H7 (cell line): Measurements from ENCODE around the gene ONECUT1. TPM values are rescaled to one million over a fixed set of nuclear protein-coding genes. Genes with fewer than 3 reads are reported as not detected.
"Not testable (repeated sequence)": the region's sequence is repeated elsewhere in the genome, so short reads cannot be mapped to it uniquely, and the experiment has no call there.

Experiments
- DNase-seq: peaks from one replicate; pipeline ENCODE4 v3.0.0; 2012
- H3K27me3 ChIP-seq: 2 replicates; pipeline ENCODE4 v1.6.0; 2011; ENCODE audit warnings: mild to moderate bottlenecking, low read length; ENCODE audit not compliant: control insufficient read depth, insufficient read depth
- H3K36me3 ChIP-seq: replicated peaks from 2 replicates; pipeline ENCODE4 v1.5.1; 2011; ENCODE audit warnings: low read length; ENCODE audit not compliant: control insufficient read depth, insufficient read depth
- H3K4me3 ChIP-seq: 2 replicates; pipeline ENCODE4 v1.5.1; 2011; ENCODE audit warnings: low read depth, mild to moderate bottlenecking, control low read depth, low read length, moderate library complexity; ENCODE audit not compliant: insufficient read depth
- total RNA-seq: library from RNA; depleted of rRNA; stranded (reverse); fragments of >200 nt; shearing (Covaris generic); gene quantifications from 2 replicates; pipeline ENCODE4 v1.2.3, GENCODE V29; 2014; rRNA removed

Gene ONECUT1
- total RNA-seq, result 8.0 and 25.0 TPM in 2 replicates

GRCh38 chr15:52790169-52790708, at the start of gene ONECUT1:
Gene ONECUT1 (minus strand): TSS chr15:52790336. CDS start chr15:52789884, 452 bp downstream.
- H3K36me3 ChIP-seq, result no peaks in the 10 kb centered on the region
- H3K4me3 ChIP-seq, result peak within 1 kb of the TSS; percentile 54
- peak; percentile 96 for DNase-seq
- H3K27me3 ChIP-seq, result peaks cover 95% of the 10 kb centered on the region

- Histone ChIP-seq H3K4me3 (no peak overlapping the region), H3K36me3 (no peaks in the 10 kb centered on the region), H3K27me3 (no peaks in the 10 kb centered on the region)
- no peak for DNase-seq
These were observed 44.2 kb upstream of the ONECUT1 start for GRCh38 chr15:52834379-52834778.

- not testable (repeated sequence) for DNase-seq, H3K36me3 ChIP-seq, H3K4me3 ChIP-seq, H3K27me3 ChIP-seq
These were observed 34.2 kb upstream of the ONECUT1 start for GRCh38 chr15:52824169-52824942.

- Histone ChIP-seq H3K27me3 (no peaks in the 10 kb centered on the region), H3K36me3 (no peaks in the 10 kb centered on the region), H3K4me3 (no peak overlapping the region)
- DNase-seq, result peak; percentile 25
These were observed 32.3 kb upstream of the ONECUT1 start for GRCh38 chr15:52822475-52822874.

GRCh38 chr15:52819253-52819652, 29.1 kb upstream of the ONECUT1 start:
- Histone ChIP-seq H3K27me3 (no peaks in the 10 kb centered on the region), H3K36me3 (no peaks in the 10 kb centered on the region), H3K4me3 (no peak overlapping the region)
- DNase-seq, result no peak

GRCh38 chr15:52815899-52816298, 25.8 kb upstream of the ONECUT1 start:
- not testable (repeated sequence) for H3K36me3 ChIP-seq, DNase-seq, H3K27me3 ChIP-seq, H3K4me3 ChIP-seq

GRCh38 chr15:52808996-52809395, 18.9 kb upstream of the ONECUT1 start:
- no peaks in the 10 kb centered on the region for H3K36me3 ChIP-seq
- DNase-seq, result no peak
- no peak overlapping the region for H3K4me3 ChIP-seq
- peaks cover 25% of the 10 kb centered on the region; the same call in 1 of the 2 replicates for H3K27me3 ChIP-seq

- peaks cover 29% of the 10 kb centered on the region; the same call in 1 of the 2 replicates for H3K27me3 ChIP-seq
- H3K36me3 ChIP-seq, result no peaks in the 10 kb centered on the region
- H3K4me3 ChIP-seq, result no peak overlapping the region
- DNase-seq, result no peak
These were observed 18.3 kb upstream of the ONECUT1 start for GRCh38 chr15:52808441-52808840.

GRCh38 chr15:52806284-52806655, 16.1 kb upstream of the ONECUT1 start:
- H3K27me3 ChIP-seq, result peaks cover 50% of the 10 kb centered on the region; the same call in 1 of the 2 replicates
- H3K4me3 ChIP-seq, result peak overlapping the region; percentile 36; the same call in 1 of the 2 replicates
- no peaks in the 10 kb centered on the region for H3K36me3 ChIP-seq
- DNase-seq, result no peak

GRCh38 chr15:52805351-52806283, 15.5 kb upstream of the ONECUT1 start:
- H3K27me3 ChIP-seq, result peaks cover 57% of the 10 kb centered on the region; the same call in 1 of the 2 replicates
- H3K4me3 ChIP-seq, result peak overlapping the region; percentile 36
- DNase-seq, result peak; percentile 83
- no peaks in the 10 kb centered on the region for H3K36me3 ChIP-seq

- H3K27me3 ChIP-seq, result peaks cover 67% of the 10 kb centered on the region; the same call in 1 of the 2 replicates
- DNase-seq, result peak; percentile 84
- peak overlapping the region; percentile 45 for H3K4me3 ChIP-seq
These were observed 14.5 kb upstream of the ONECUT1 start for GRCh38 chr15:52804526-52805081.

GRCh38 chr15:52803467-52804306, 13.6 kb upstream of the ONECUT1 start:
- Histone ChIP-seq H3K36me3 (no peaks in the 10 kb centered on the region), H3K4me3 (peak overlapping the region; percentile 45), H3K27me3 (peaks cover 73% of the 10 kb centered on the region; the same call in 1 of the 2 replicates)
- peak; percentile 71 for DNase-seq

More at GRCh38 chr15:52804526-52805081, 14.5 kb upstream of the ONECUT1 start:
- no peaks in the 10 kb centered on the region for H3K36me3 ChIP-seq

- peak overlapping the region; percentile 45 for H3K4me3 ChIP-seq
- H3K36me3 ChIP-seq, result no peaks in the 10 kb centered on the region
- no peak for DNase-seq
- peaks cover 77% of the 10 kb centered on the region; the same call in 1 of the 2 replicates for H3K27me3 ChIP-seq
These were observed 13.0 kb upstream of the ONECUT1 start for GRCh38 chr15:52803108-52803466.
